ENCODE measurements around the gene CROT.

GRCh38 chr7:87427288-87427687 is 81.8 kb downstream of the CROT start:
- TF ChIP-seq POLR2A (IDR thresholded peaks at IDR 0.05; ENCODE audit: low read depth, low read length): no peak
- no peak for TF ChIP-seq POLR2AphosphoS5 (IDR thresholded peaks at IDR 0.05; ENCODE audit: low read depth, low read length)
- TF ChIP-seq TAF1 (IDR thresholded peaks at IDR 0.05; ENCODE audit: borderline replicate concordance, low read depth, low read length): no peak
